Effector memory CD4-positive, alpha-beta T cell (primary cell): ENCODE results near the gene MACROD2.

Experiments used
- DNase-seq, 3 donors: peaks; one replicate each; pipeline ENCODE4 v3.0.0-alpha.2; 2020
- H3K27ac ChIP-seq: 2 replicates; pipeline ENCODE4 v1.7.0; 2013; ENCODE audit warnings: mild to moderate bottlenecking, low read length, moderate library complexity; ENCODE audit not compliant: insufficient read depth, poor library complexity, severe bottlenecking
- H3K27me3 ChIP-seq: replicated peaks from 2 replicates; pipeline ENCODE4 v1.7.0; 2013; ENCODE audit warnings: mild to moderate bottlenecking, low read length; ENCODE audit not compliant: insufficient read depth, control insufficient read depth, poor library complexity, severe bottlenecking
- H3K36me3 ChIP-seq: 2 replicates; pipeline ENCODE4 v1.7.0; 2013; ENCODE audit warnings: mild to moderate bottlenecking, low read length, moderate library complexity; ENCODE audit not compliant: control insufficient read depth, insufficient read depth
- H3K4me1 ChIP-seq: 2 replicates; pipeline ENCODE4 v1.7.0; 2013; ENCODE audit warnings: low read length, mild to moderate bottlenecking; ENCODE audit not compliant: control insufficient read depth, insufficient read depth, poor library complexity, severe bottlenecking
- H3K4me3 ChIP-seq: 2 replicates; pipeline ENCODE4 v1.7.0; 2013; ENCODE audit warnings: low read length, low read depth, mild to moderate bottlenecking; ENCODE audit not compliant: insufficient read depth, poor library complexity, severe bottlenecking
- H3K9me3 ChIP-seq: 2 replicates; pipeline ENCODE4 v1.7.0; 2013; ENCODE audit warnings: mild to moderate bottlenecking, low read length, moderate library complexity; ENCODE audit not compliant: control insufficient read depth

The MACROD2 gene

DNA sequence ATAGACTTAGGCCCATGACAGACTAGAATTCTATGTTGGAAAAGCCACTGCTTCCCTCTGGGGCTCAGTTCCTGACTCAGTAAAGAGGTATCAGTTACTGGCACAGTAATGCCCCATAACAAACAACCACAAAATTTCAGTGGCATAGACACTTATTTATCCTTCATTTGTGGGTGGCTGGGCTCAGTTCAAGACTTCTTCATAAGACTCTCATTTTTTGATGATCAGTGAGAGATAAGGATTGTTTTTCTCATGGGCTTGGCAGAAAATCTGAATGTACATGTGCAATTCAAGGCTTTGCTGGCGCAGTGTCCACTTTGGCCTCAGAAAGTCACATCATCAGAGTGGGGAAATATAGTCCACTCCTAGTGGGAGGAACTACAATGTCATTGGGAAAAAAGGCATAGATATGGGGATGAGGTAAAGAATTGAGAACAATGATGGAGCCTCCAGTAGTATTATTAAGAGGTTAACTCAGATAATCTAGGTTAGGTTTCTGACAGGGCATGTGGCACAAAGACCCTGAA lies 726.7 kb downstream of the MACROD2 start:
- Histone ChIP-seq H3K9me3 (no peaks in the 10 kb centered on the region), H3K4me3 (no peak overlapping the region), H3K27me3 (no peaks in the 10 kb centered on the region), H3K36me3 (no peaks in the 10 kb centered on the region), H3K4me1 (no peaks in the 10 kb centered on the region), H3K27ac (no peak overlapping the region)
- no peak for DNase-seq

DNA sequence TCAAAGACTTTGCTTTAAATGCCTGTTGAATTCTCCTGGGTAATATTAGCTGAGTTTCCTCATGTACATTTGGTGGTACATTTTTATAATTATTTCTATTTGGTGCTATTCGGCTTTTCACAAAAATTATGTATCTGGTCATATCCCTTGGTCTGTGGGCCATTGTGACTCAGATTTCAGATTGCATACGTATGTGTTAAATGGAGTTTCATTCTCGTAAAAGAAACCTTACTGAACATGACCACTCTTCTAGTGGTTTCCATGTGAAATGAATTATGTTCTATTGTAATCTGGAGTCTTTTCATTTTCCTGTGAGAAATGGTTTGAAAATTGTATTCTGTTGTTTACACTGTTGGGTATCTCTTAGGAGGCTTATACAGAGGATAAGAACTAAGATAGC lies 728.3 kb downstream of the MACROD2 start:
- Histone ChIP-seq H3K27ac (no peak overlapping the region), H3K27me3 (no peaks in the 10 kb centered on the region), H3K9me3 (no peaks in the 10 kb centered on the region), H3K4me1 (no peaks in the 10 kb centered on the region), H3K36me3 (no peaks in the 10 kb centered on the region), H3K4me3 (no peak overlapping the region)
- no peak for DNase-seq

DNA sequence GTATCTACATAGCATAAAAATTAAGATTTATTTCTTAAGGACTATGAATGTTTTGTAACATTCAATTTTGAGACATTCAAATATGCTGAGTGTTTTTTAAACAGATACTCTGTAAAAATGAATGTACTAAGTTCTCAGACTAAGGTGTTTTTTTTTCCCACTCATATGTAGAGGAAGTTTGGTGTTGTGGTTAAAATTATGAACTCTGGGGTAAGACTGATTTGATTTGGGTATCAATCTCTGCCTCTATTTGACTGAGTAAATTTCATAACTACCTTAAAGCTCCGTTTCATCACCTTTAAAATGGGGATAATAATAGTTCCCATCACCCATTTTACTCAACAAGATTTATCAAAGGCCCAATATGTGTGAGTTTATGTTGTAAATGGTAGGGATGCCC lies 728.7 kb downstream of the MACROD2 start:
- Histone ChIP-seq H3K4me3 (no peak overlapping the region), H3K36me3 (no peaks in the 10 kb centered on the region), H3K4me1 (no peaks in the 10 kb centered on the region), H3K27ac (no peak overlapping the region), H3K9me3 (no peaks in the 10 kb centered on the region), H3K27me3 (no peaks in the 10 kb centered on the region)
- DNase-seq = no peak

DNA sequence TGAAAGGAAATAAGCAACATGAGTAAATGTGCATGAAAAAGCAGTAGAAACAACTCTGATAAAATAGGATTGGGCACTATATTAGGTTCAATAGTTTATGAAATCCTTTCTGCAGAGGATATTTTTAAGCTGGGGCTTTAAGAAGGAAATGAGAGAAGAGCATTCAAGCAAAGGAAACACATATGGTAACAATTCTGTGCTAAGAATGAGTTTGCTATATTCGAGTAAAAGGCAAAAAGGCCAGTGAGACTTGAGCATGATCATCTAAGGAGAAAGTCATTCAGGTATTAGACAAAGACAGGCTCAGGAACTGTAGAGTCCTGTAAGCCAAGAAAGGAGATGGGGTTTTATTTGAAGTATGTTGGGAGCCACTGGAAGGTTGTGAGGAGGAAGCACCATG lies 729.2 kb downstream of the MACROD2 start:
- Histone ChIP-seq H3K9me3 (no peaks in the 10 kb centered on the region), H3K4me1 (no peaks in the 10 kb centered on the region), H3K27me3 (no peaks in the 10 kb centered on the region), H3K4me3 (no peak overlapping the region), H3K36me3 (no peaks in the 10 kb centered on the region), H3K27ac (no peak overlapping the region)
- no peak for DNase-seq

DNA sequence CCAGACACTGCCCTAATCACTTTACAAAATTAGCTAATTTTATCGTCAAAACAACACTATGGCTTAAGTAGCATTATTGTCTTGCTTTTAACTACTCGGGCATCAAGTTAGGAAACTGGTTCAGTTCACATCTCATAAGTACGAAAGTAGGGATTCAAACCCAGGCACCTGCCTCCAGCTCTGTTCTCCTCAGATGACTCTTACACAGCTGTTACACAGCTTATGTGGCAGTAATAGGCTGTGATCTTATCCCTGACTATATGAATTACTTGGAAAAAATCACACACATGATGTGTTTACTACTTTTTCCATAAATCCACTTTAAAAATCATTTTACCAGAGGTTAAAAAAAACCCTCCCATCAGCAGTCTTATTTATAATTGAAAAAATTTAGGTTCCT lies 731.3 kb downstream of the MACROD2 start:
- no peaks in the 10 kb centered on the region for H3K9me3 ChIP-seq
- no peaks in the 10 kb centered on the region for H3K4me1 ChIP-seq
- no peak overlapping the region for H3K27ac ChIP-seq
- no peaks in the 10 kb centered on the region for H3K27me3 ChIP-seq
- no peak for DNase-seq
- no peak overlapping the region for H3K4me3 ChIP-seq
- H3K36me3 ChIP-seq = no peaks in the 10 kb centered on the region

DNA sequence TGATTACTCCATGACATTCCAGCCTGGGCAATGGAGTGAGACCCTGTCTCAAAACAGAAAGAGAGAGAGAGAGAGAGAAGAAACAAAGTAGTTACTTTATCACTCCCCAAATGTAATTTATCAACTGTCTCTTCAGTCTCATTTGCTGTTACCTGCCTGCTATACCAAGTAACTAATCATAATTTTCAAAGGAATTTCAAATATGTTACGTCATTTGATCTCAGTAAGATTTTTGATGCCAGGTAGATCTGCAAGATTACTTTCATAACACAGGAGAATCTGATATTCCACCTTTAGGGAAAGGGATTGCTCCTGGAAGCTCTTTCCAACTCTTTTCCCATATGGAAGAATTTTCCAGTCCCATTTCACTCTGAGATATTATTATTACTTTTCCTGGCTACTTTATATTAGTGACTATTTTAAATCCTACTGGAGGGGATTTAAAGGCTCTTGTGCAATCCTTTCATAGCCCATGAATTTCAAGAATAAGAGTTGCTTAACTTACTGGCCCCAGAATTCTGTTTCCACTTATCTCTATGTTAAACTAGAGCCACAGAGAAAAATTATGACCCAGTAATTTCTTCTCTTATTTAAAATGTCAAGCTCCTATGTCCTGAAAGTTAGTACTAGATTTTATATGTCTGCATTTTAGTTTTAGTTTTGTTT lies 732.3 kb downstream of the MACROD2 start:
- no peak for DNase-seq
- no peaks in the 10 kb centered on the region for H3K27me3 ChIP-seq
- H3K27ac ChIP-seq = no peak overlapping the region
- no peak overlapping the region for H3K4me3 ChIP-seq
- no peaks in the 10 kb centered on the region for H3K9me3 ChIP-seq
- H3K4me1 ChIP-seq = no peaks in the 10 kb centered on the region
- H3K36me3 ChIP-seq = no peaks in the 10 kb centered on the region

DNA sequence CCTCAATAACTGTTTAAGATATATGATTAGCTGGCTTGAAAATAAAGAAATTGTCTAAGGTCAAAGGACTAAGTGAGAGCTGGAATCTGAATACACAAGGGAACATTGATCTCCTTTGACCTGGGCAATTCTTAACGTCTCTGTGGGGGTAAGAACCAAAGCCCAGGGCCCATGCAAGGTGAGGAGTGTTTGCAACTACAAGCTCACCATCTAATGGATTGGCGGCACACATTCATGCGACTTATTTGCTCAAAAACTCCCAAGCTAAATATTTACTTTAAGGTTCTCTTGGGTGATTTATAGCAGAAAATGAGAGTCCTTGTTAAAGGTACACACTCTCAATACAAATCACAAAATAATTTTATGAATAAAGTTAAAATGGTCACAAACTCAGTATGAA lies 734.1 kb downstream of the MACROD2 start:
- DNase-seq = no peak
- Histone ChIP-seq H3K27ac (no peak overlapping the region), H3K9me3 (no peaks in the 10 kb centered on the region), H3K27me3 (no peaks in the 10 kb centered on the region), H3K4me3 (no peak overlapping the region), H3K36me3 (no peaks in the 10 kb centered on the region), H3K4me1 (no peaks in the 10 kb centered on the region)

DNA sequence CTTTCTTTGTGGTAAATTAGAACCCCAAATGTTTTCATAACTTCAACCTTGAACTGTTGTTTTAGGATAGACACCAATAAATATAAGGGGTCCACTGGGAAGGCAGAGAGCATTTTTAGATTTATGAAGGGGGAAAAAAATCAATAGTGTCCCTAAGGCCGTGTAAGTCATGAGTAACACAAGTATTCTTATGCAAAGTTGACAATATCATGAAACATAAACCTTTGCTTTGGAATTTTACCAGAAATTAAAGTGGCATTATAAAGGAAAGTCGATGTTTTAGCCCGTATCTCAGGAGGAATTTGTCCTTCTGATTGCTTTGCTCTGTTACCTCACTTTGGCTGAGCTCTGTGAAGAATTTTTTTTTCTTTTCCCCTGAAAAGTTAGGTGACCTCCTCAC lies 737.0 kb downstream of the MACROD2 start:
- H3K27me3 ChIP-seq = no peaks in the 10 kb centered on the region
- H3K27ac ChIP-seq = no peak overlapping the region
- H3K4me3 ChIP-seq = no peak overlapping the region
- DNase-seq = no peak
- H3K4me1 ChIP-seq = no peaks in the 10 kb centered on the region
- no peaks in the 10 kb centered on the region for H3K9me3 ChIP-seq
- H3K36me3 ChIP-seq = no peaks in the 10 kb centered on the region

DNA sequence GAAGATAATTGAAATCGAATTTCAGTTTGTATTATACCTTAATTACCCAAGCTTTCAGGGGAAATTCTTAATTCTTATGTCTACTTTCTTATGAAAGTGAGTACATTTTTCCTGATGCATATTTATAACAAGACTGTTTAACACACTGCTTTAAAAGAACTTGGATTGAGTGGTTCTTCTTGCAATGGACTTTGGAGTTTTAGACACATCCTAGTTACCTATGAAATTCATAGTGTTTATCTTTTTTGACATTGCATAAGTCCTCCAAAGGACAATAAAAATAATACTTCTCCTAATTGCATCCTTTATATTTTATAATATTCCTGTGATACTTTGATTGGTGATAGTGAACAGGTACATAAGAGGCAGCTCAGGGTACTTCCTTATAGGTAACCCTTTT lies 737.7 kb downstream of the MACROD2 start:
- Histone ChIP-seq H3K27me3 (no peaks in the 10 kb centered on the region), H3K4me3 (no peak overlapping the region), H3K4me1 (no peaks in the 10 kb centered on the region), H3K36me3 (no peaks in the 10 kb centered on the region), H3K9me3 (no peaks in the 10 kb centered on the region), H3K27ac (no peak overlapping the region)
- no peak for DNase-seq

DNA sequence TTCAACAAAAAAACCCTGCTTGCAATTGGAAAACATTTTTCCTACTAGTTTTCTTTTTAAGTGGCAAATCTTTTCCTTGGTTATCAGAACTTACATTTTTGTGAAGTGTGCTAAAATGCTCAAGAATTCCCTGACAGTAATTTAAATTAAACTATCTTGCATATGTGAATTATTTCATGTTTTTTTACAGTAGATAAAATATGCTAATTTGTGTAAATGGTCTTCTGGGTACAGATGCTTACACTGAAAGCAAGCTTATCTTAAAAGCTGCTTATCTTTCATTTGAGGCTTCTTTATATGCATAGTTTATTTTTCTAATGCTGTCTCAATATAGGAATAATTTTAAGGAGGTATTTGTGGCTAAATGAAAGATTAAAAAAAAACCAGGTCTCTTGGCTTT lies 745.1 kb downstream of the MACROD2 start:
- Histone ChIP-seq H3K4me1 (no peaks in the 10 kb centered on the region), H3K4me3 (no peak overlapping the region), H3K27me3 (no peaks in the 10 kb centered on the region), H3K27ac (no peak overlapping the region), H3K36me3 (no peaks in the 10 kb centered on the region), H3K9me3 (no peaks in the 10 kb centered on the region)
- DNase-seq = no peak
